Panc1 (cell line): ENCODE data around the gene CAMK2B.

ENCODE experiments used
- POLR2AphosphoS5 ChIP-seq: IDR thresholded peaks from 2 replicates; pipeline ENCODE4 v1.6.1; 2012; ENCODE audit warnings: mild to moderate bottlenecking, low read depth, low read length, moderate library complexity
- SIN3A ChIP-seq: IDR thresholded peaks from 2 replicates; pipeline ENCODE4 v1.6.1; 2012; ENCODE audit warnings: low read depth, mild to moderate bottlenecking, low read length, moderate library complexity, borderline replicate concordance; ENCODE audit not compliant: insufficient read depth
- TCF7L2 ChIP-seq: IDR thresholded peaks from 2 replicates; pipeline ENCODE4 v1.6.1; 2011; ENCODE audit warnings: mild to moderate bottlenecking, low read depth, low read length, inconsistent platforms
- TF ChIP-seq, protein P1 (sequence below): fragments of 450-650 bp; IDR thresholded peaks from 2 replicates; pipeline ENCODE4 v1.5.1; 2017; ENCODE audit warnings: mild to moderate bottlenecking
- TF ChIP-seq, protein P2 (sequence below), 2 experiments: IDR thresholded peaks; 2 replicates each; pipeline ENCODE4 v1.6.1; 2011 to 2012; ENCODE audit warnings: low read depth in 2 of 2, control low read depth in 1 of 2, low read length in 1 of 2, mild to moderate bottlenecking in 1 of 2, moderate library complexity in 1 of 2; ENCODE audit not compliant: insufficient read depth in 1 of 2

DNA sequence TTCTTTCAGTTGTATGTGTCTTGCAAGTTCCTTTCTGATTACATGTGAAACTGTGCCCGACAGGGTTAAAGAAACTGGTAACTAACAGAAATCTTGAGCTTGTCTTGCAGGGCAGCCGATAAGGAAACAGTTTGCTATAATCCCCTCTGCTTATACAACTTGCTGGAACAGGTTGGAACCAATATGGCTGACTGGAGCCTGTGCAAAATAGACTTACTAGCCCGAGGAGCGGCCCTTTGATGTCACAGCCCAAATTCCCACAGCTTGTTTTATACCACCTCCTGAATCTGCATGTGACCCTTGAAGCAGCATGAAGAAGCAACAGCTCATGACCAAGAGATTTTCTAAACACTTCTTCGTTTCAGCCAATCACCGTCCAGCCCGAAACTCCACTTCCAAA, 127.9 kb downstream of the CAMK2B start:
- TF ChIP-seq, protein P1, sequence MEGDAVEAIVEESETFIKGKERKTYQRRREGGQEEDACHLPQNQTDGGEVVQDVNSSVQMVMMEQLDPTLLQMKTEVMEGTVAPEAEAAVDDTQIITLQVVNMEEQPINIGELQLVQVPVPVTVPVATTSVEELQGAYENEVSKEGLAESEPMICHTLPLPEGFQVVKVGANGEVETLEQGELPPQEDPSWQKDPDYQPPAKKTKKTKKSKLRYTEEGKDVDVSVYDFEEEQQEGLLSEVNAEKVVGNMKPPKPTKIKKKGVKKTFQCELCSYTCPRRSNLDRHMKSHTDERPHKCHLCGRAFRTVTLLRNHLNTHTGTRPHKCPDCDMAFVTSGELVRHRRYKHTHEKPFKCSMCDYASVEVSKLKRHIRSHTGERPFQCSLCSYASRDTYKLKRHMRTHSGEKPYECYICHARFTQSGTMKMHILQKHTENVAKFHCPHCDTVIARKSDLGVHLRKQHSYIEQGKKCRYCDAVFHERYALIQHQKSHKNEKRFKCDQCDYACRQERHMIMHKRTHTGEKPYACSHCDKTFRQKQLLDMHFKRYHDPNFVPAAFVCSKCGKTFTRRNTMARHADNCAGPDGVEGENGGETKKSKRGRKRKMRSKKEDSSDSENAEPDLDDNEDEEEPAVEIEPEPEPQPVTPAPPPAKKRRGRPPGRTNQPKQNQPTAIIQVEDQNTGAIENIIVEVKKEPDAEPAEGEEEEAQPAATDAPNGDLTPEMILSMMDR = no peak
- TF ChIP-seq POLR2AphosphoS5 (no peak), SIN3A (no peak), TCF7L2 (peak; percentile 71)
- TF ChIP-seq, protein P2, sequence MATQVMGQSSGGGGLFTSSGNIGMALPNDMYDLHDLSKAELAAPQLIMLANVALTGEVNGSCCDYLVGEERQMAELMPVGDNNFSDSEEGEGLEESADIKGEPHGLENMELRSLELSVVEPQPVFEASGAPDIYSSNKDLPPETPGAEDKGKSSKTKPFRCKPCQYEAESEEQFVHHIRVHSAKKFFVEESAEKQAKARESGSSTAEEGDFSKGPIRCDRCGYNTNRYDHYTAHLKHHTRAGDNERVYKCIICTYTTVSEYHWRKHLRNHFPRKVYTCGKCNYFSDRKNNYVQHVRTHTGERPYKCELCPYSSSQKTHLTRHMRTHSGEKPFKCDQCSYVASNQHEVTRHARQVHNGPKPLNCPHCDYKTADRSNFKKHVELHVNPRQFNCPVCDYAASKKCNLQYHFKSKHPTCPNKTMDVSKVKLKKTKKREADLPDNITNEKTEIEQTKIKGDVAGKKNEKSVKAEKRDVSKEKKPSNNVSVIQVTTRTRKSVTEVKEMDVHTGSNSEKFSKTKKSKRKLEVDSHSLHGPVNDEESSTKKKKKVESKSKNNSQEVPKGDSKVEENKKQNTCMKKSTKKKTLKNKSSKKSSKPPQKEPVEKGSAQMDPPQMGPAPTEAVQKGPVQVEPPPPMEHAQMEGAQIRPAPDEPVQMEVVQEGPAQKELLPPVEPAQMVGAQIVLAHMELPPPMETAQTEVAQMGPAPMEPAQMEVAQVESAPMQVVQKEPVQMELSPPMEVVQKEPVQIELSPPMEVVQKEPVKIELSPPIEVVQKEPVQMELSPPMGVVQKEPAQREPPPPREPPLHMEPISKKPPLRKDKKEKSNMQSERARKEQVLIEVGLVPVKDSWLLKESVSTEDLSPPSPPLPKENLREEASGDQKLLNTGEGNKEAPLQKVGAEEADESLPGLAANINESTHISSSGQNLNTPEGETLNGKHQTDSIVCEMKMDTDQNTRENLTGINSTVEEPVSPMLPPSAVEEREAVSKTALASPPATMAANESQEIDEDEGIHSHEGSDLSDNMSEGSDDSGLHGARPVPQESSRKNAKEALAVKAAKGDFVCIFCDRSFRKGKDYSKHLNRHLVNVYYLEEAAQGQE (IDR thresholded peaks at IDR 0.05; ENCODE audit: insufficient read depth in 1 of 2, low read depth in 2 of 2, low read length in 1 of 2) = no peak
